CD8-positive, alpha-beta memory T cell (primary cell): ENCODE measurements around the gene CACNB1. TPM values are rescaled to one million over a fixed set of nuclear protein-coding genes. Genes with fewer than 3 reads are reported as not detected.

Experiments used
- CTCF ChIA-PET: fragments of 350-600 bp; sonication (Branson Sonifier 250); formaldehyde crosslinking; loops from one replicate; lab custom pipeline; 2021; ENCODE audit warnings: antibody characterized with exemption; lab: Charles Lee
- POLR2A ChIA-PET: fragments of 350-600 bp; sonication (Branson Sonifier 250); formaldehyde crosslinking; loops from one replicate; lab custom pipeline; 2021; ENCODE audit warnings: antibody characterized with exemption; lab: Charles Lee
- DNase-seq, 5 donors: peaks; one replicate each; pipeline versions ENCODE4 v3.0.0 to v3.0.0-alpha.2; 2020 to 2022; ENCODE audit warnings: mixed read lengths in 1 of 5
- H3K27ac ChIP-seq: one replicate; pipeline ENCODE4 v1.7.0; 2013; ENCODE audit warnings: low read depth, mild to moderate bottlenecking, low read length, moderate library complexity
- H3K27me3 ChIP-seq: 2 replicates; pipeline ENCODE4 v1.7.0; 2013; ENCODE audit warnings: low read length, mild to moderate bottlenecking; ENCODE audit not compliant: insufficient read depth, poor library complexity, severe bottlenecking
- H3K36me3 ChIP-seq: 2 replicates; pipeline ENCODE4 v1.7.0; 2013; ENCODE audit warnings: mild to moderate bottlenecking, low read length, moderate library complexity; ENCODE audit not compliant: insufficient read depth
- H3K4me1 ChIP-seq: 2 replicates; pipeline ENCODE4 v1.7.0; 2013; ENCODE audit warnings: mild to moderate bottlenecking, low read length, moderate library complexity; ENCODE audit not compliant: insufficient read depth
- H3K4me3 ChIP-seq: 2 replicates; pipeline ENCODE4 v1.7.0; 2013; ENCODE audit warnings: mild to moderate bottlenecking, low read length
- H3K9me3 ChIP-seq: 2 replicates; pipeline ENCODE4 v1.7.0; 2013; ENCODE audit warnings: mild to moderate bottlenecking, low read length
- H3K27ac Mint-ChIP-seq, 8 donors: one replicate each; pipeline ENCODE4 v1.8.0; 2020 to 2021; ENCODE audit warnings: mixed read lengths in 8 of 8, mild to moderate bottlenecking in 6 of 8, inconsistent platforms in 3 of 8, moderate library complexity in 3 of 8
- H3K27me3 Mint-ChIP-seq, 2 donors: one replicate each; pipeline ENCODE4 v1.8.0; 2020 to 2021; ENCODE audit warnings: mixed read lengths in 2 of 2, mild to moderate bottlenecking in 1 of 2, moderate library complexity in 1 of 2
- H3K36me3 Mint-ChIP-seq, 3 donors: one replicate each; pipeline ENCODE4 v1.8.0; 2020 to 2021; ENCODE audit warnings: mixed read lengths in 3 of 3, inconsistent platforms in 1 of 3, mild to moderate bottlenecking in 1 of 3
- H3K4me1 Mint-ChIP-seq, 3 donors: one replicate each; pipeline ENCODE4 v1.8.0; 2020 to 2021; ENCODE audit warnings: mixed read lengths in 3 of 3, inconsistent platforms in 1 of 3, mild to moderate bottlenecking in 1 of 3
- H3K4me3 Mint-ChIP-seq, 7 donors: one replicate each; pipeline ENCODE4 v1.8.0; 2020 to 2021; ENCODE audit warnings: mixed read lengths in 7 of 7, mild to moderate bottlenecking in 6 of 7, moderate library complexity in 4 of 7, inconsistent platforms in 2 of 7
- H3K9me3 Mint-ChIP-seq, 5 donors: one replicate each; pipeline ENCODE4 v1.8.0; 2020 to 2022; ENCODE audit warnings: mixed read lengths in 5 of 5, mild to moderate bottlenecking in 3 of 5, moderate library complexity in 2 of 5, inconsistent platforms in 1 of 5
- polyA plus RNA-seq: library from polyadenylated mRNA; unstranded; fragments of 300-500 nt; fragmentation: Illumina TruSeq; gene quantifications from one replicate; pipeline ENCODE4 v1.2.3, GENCODE V29; 2021
- total RNA-seq, 2 experiments: library from RNA; stranded (reverse); gene quantifications; one replicate each; pipeline ENCODE4 v1.2.3, GENCODE V29; 2021

CACNB1 gene
- total and polyA plus RNA-seq, 3 experiments from 2014 or later, result 2.7 to 12.3 (median 10.6) TPM

- H3K27ac ChIP-seq, result no peak overlapping the region
- H3K27me3 Mint-ChIP-seq, result peaks cover 2 to 6% of the 10 kb centered on the region in 2 donors
- no peaks in the 10 kb centered on the region for H3K9me3 ChIP-seq
- H3K4me3 ChIP-seq, result no peak overlapping the region
- H3K36me3 ChIP-seq, result no peaks in the 10 kb centered on the region
- H3K36me3 Mint-ChIP-seq, result no peaks in the 10 kb centered on the region
- no peaks in the 10 kb centered on the region for H3K9me3 Mint-ChIP-seq
- DNase-seq, result peak; percentile 48 to 77 (median 65)
- no peaks in the 10 kb centered on the region for H3K27me3 ChIP-seq
- peaks cover 48% of the 10 kb centered on the region for H3K4me1 ChIP-seq
- peak overlapping the region in 6 of 7 donors; percentile 10 to 70 (median 58) for H3K4me3 Mint-ChIP-seq
- peak overlapping the region; percentile 41 to 97 (median 86) for H3K27ac Mint-ChIP-seq
- CTCF ChIA-PET, result interaction anchor here (0.7 to 13.4 kb wide), 12 partner anchors 8 to 332 kb away, joined by 3 to 272 read pairs (median 8); partner anchors contain the start of genes ARL5C and RPL19
- POLR2A ChIA-PET, result interaction anchor here (1.6 kb wide), 1 partner anchor 14 kb away, joined by 3 read pairs; the partner anchor contains the start of gene STAC2
- H3K4me1 Mint-ChIP-seq, result peaks cover 31 to 46% (median 40%) of the 10 kb centered on the region in 3 donors
Observed at GRCh38 chr17:39239640-39240314, 42.3 kb upstream of the CACNB1 start.

- H3K36me3 Mint-ChIP-seq, result no peaks in the 10 kb centered on the region
- H3K9me3 Mint-ChIP-seq, result no peaks in the 10 kb centered on the region
- POLR2A ChIA-PET, result interaction anchor here (0.6 to 1.6 kb wide), 6 partner anchors 13 to 213 kb away, joined by 3 to 10 read pairs (median 3); partner anchors contain the start of genes MED1, RPL19 and STAC2
- CTCF ChIA-PET, result interaction anchor here (0.7 to 13.4 kb wide), 11 partner anchors 8 to 255 kb away, joined by 3 to 272 read pairs (median 8); partner anchors contain the start of gene RPL19
- H3K4me3 Mint-ChIP-seq, result peak overlapping the region; percentile 6 to 87 (median 77)
- no peaks in the 10 kb centered on the region for H3K36me3 ChIP-seq
- H3K27me3 ChIP-seq, result no peaks in the 10 kb centered on the region
- peaks cover 25 to 35% (median 33%) of the 10 kb centered on the region in 3 donors for H3K4me1 Mint-ChIP-seq
- peak overlapping the region; percentile 45 for H3K4me3 ChIP-seq
- H3K27ac ChIP-seq, result peak overlapping the region; percentile 68
- H3K4me1 ChIP-seq, result peaks cover 40% of the 10 kb centered on the region
- no peaks in the 10 kb centered on the region for H3K9me3 ChIP-seq
- H3K27me3 Mint-ChIP-seq, result peaks cover 3% of the 10 kb centered on the region in 2 donors
- peak; percentile 72 to 92 (median 89) for DNase-seq
- H3K27ac Mint-ChIP-seq, result peak overlapping the region; percentile 90 to 99 (median 95)
Observed at GRCh38 chr17:39238311-39238972, 41.0 kb upstream of the CACNB1 start.

- no peaks in the 10 kb centered on the region for H3K36me3 Mint-ChIP-seq
- peaks cover 40% of the 10 kb centered on the region for H3K4me1 ChIP-seq
Observed at GRCh38 chr17:39237586-39237985, 40.1 kb upstream of the CACNB1 start.

GRCh38 chr17:39236981-39237441 is 39.5 kb upstream of the CACNB1 start:
- Histone ChIP-seq H3K4me3 (no peak overlapping the region), H3K36me3 (no peaks in the 10 kb centered on the region), H3K9me3 (no peaks in the 10 kb centered on the region), H3K4me1 (peaks cover 45% of the 10 kb centered on the region), H3K27ac (no peak overlapping the region), H3K27me3 (no peaks in the 10 kb centered on the region)
- DNase-seq, result no peak
- Mint-ChIP-seq H3K4me1 (peaks cover 29 to 39% (median 37%) of the 10 kb centered on the region in 3 donors), H3K36me3 (no peaks in the 10 kb centered on the region), H3K27ac (peak overlapping the region; percentile 34 to 92 (median 68)), H3K9me3 (no peaks in the 10 kb centered on the region), H3K4me3 (peak overlapping the region in 1 of 7 donors; percentile 48), H3K27me3 (peaks cover 6 to 7% of the 10 kb centered on the region in 2 donors)
- CTCF ChIA-PET, result interaction anchor here (1.2 to 13.4 kb wide), 5 partner anchors 8 to 254 kb away, joined by 3 to 272 read pairs (median 5); partner anchors contain the start of gene RPL19
- POLR2A ChIA-PET, result interaction anchor here (1.3 kb wide), 1 partner anchor 37 kb away, joined by 3 read pairs; the partner anchor contains the start of gene RPL19

More at GRCh38 chr17:39237586-39237985, 40.1 kb upstream of the CACNB1 start:
- peaks cover 25 to 35% (median 33%) of the 10 kb centered on the region in 3 donors for H3K4me1 Mint-ChIP-seq
- POLR2A ChIA-PET, result interaction anchor here (0.9 kb wide), 1 partner anchor 28 kb away, joined by 3 read pairs; no protein-coding TSS in a partner anchor
- H3K9me3 Mint-ChIP-seq, result no peaks in the 10 kb centered on the region
- no peak for DNase-seq
- H3K27ac ChIP-seq, result no peak overlapping the region
- H3K4me3 Mint-ChIP-seq, result peak overlapping the region in 1 of 7 donors; percentile 48
- no peaks in the 10 kb centered on the region for H3K9me3 ChIP-seq
- no peak overlapping the region for H3K4me3 ChIP-seq
- H3K27ac Mint-ChIP-seq, result peak overlapping the region; percentile 90 to 99 (median 95)
- H3K27me3 ChIP-seq, result no peaks in the 10 kb centered on the region
- no peaks in the 10 kb centered on the region for H3K36me3 ChIP-seq
- peaks cover 3 to 4% of the 10 kb centered on the region in 2 donors for H3K27me3 Mint-ChIP-seq
- CTCF ChIA-PET, result interaction anchor here (0.7 to 13.4 kb wide), 8 partner anchors 15 to 255 kb away, joined by 3 to 272 read pairs (median 13); partner anchors contain the start of gene RPL19

- ChIA-PET POLR2A (interaction anchor here (1.3 kb wide), 2 partner anchors 8 to 37 kb away, joined by 3 to 4 read pairs; partner anchors contain the start of gene RPL19), CTCF (interaction anchor here (0.8 to 13.4 kb wide), 7 partner anchors 8 to 253 kb away, joined by 3 to 272 read pairs (median 5); partner anchors contain the start of genes RPL19 and STAC2)
- H3K27me3 Mint-ChIP-seq, result peaks cover 7 to 9% of the 10 kb centered on the region in 2 donors
- H3K4me3 Mint-ChIP-seq, result no peak overlapping the region
- Histone ChIP-seq H3K4me3 (no peak overlapping the region), H3K27me3 (no peaks in the 10 kb centered on the region), H3K9me3 (no peaks in the 10 kb centered on the region), H3K36me3 (no peaks in the 10 kb centered on the region), H3K4me1 (peaks cover 50% of the 10 kb centered on the region), H3K27ac (no peak overlapping the region)
- peak overlapping the region in 5 of 8 donors; percentile 62 to 92 (median 78) for H3K27ac Mint-ChIP-seq
- peaks cover 33 to 44% (median 42%) of the 10 kb centered on the region in 3 donors for H3K4me1 Mint-ChIP-seq
- H3K9me3 Mint-ChIP-seq, result no peaks in the 10 kb centered on the region
- H3K36me3 Mint-ChIP-seq, result no peaks in the 10 kb centered on the region
- DNase-seq, result no peak
Observed at GRCh38 chr17:39236450-39236927, 39.0 kb upstream of the CACNB1 start.

GRCh38 chr17:39235555-39236449 is 38.3 kb upstream of the CACNB1 start:
- Mint-ChIP-seq H3K27me3 (peaks cover 7 to 13% of the 10 kb centered on the region in 2 donors), H3K4me3 (peak overlapping the region in 2 of 7 donors; percentile 5 to 26), H3K36me3 (no peaks in the 10 kb centered on the region), H3K4me1 (peaks cover 33 to 45% (median 42%) of the 10 kb centered on the region in 3 donors), H3K27ac (peak overlapping the region; percentile 34 to 93 (median 83)), H3K9me3 (no peaks in the 10 kb centered on the region)
- no peaks in the 10 kb centered on the region for H3K36me3 ChIP-seq
- H3K4me1 ChIP-seq, result peaks cover 53% of the 10 kb centered on the region
- H3K27me3 ChIP-seq, result no peaks in the 10 kb centered on the region
- POLR2A ChIA-PET, result interaction anchor here (1.3 kb wide), 2 partner anchors 9 to 36 kb away, joined by 3 to 4 read pairs; partner anchors contain the start of gene RPL19
- DNase-seq, result peak; percentile 14 to 62 (median 48)
- H3K27ac ChIP-seq, result no peak overlapping the region
- H3K4me3 ChIP-seq, result no peak overlapping the region
- CTCF ChIA-PET, result interaction anchor here (0.6 to 13.4 kb wide), 8 partner anchors 9 to 427 kb away, joined by 3 to 272 read pairs (median 4); partner anchors contain the start of genes RPL19 and STAC2
- no peaks in the 10 kb centered on the region for H3K9me3 ChIP-seq
